Suprapubic skin (tissue), 4 donors: ENCODE measurements around the gene GLCCI1. TPM values are rescaled to one million over a fixed set of nuclear protein-coding genes. Genes with fewer than 3 reads are reported as not detected.

Experiments used
- DNase-seq, 2 donors: peaks; one replicate each; pipeline ENCODE4 v3.0.0-alpha.2; 2019; ENCODE audit warnings: low spot score in 2 of 2
- H3K27ac ChIP-seq: fragments of 200-600 bp; sonication (generic); one replicate; pipeline ENCODE4 v1.5.1; 2019
- H3K27me3 ChIP-seq: fragments of 200-600 bp; sonication (generic); one replicate; pipeline ENCODE4 v1.5.1; 2019
- H3K36me3 ChIP-seq: fragments of 200-600 bp; sonication (generic); one replicate; pipeline ENCODE4 v1.5.1; 2019
- H3K4me1 ChIP-seq: fragments of 200-600 bp; sonication (generic); one replicate; pipeline ENCODE4 v1.5.1; 2019
- H3K4me3 ChIP-seq: fragments of 200-600 bp; sonication (generic); one replicate; pipeline ENCODE4 v1.5.1; 2019; ENCODE audit warnings: mild to moderate bottlenecking
- H3K9me3 ChIP-seq: fragments of 200-600 bp; sonication (generic); one replicate; pipeline ENCODE4 v1.5.1; 2019
- CTCF ChIP-seq, 2 donors: fragments of 200-600 bp in 1 of 2; fragments of 450-650 bp in 1 of 2; sonication (generic) in 1 of 2; IDR thresholded peaks; one replicate each; pipeline ENCODE4 v1.5.1; 2016 to 2019; ENCODE audit warnings: antibody characterized with exemption in 2 of 2, mild to moderate bottlenecking in 1 of 2, moderate library complexity in 1 of 2
- EP300 ChIP-seq: sonication (generic); formaldehyde crosslinking; IDR thresholded peaks from one replicate; pipeline ENCODE4 v1.6.1; 2017; ENCODE audit warnings: antibody characterized with exemption
- POLR2A ChIP-seq, 2 donors: fragments of 450-650 bp; IDR thresholded peaks; one replicate each; pipeline ENCODE4 v1.6.1; 2017; ENCODE audit warnings: antibody characterized with exemption in 2 of 2, mild to moderate bottlenecking in 2 of 2, moderate library complexity in 2 of 2
- POLR2AphosphoS5 ChIP-seq, 3 donors: sonication (generic); formaldehyde crosslinking; IDR thresholded peaks; one replicate each; pipeline ENCODE4 v1.6.1; 2017; ENCODE audit warnings: antibody characterized with exemption in 3 of 3
- WGBS: methylation state at CpG from one replicate; pipeline ENCODE4 v1.1.5; 2018; 5-methylcytosine and 5-hydroxymethylcytosine counted together
- total RNA-seq, 4 donors: library from RNA; depleted of rRNA; stranded (reverse); fragments of >200 nt; gene quantifications; one replicate each; pipeline ENCODE4 v1.1.0, GENCODE V29; 2016

The GLCCI1 gene
- total RNA-seq, 4 donors from 2014 or later: 17.1 to 37.7 (median 23.6) TPM

GRCh38 chr7:7959979-7960670 lies 8.5 kb upstream of the GLCCI1 start:
- H3K4me3 ChIP-seq: no peak overlapping the region
- no peak overlapping the region for H3K27ac ChIP-seq
- no peaks in the 10 kb centered on the region for H3K36me3 ChIP-seq
- WGBS: 91% methylated on average over 4 of the region's 4 CpGs
- TF ChIP-seq EP300: no peak
- TF ChIP-seq POLR2AphosphoS5 (IDR thresholded peaks at IDR 0.05): no peak
- TF ChIP-seq CTCF (IDR thresholded peaks at IDR 0.05): no peak
- no peak for TF ChIP-seq POLR2A (IDR thresholded peaks at IDR 0.05)
- H3K27me3 ChIP-seq: no peaks in the 10 kb centered on the region
- no peaks in the 10 kb centered on the region for H3K9me3 ChIP-seq
- no peaks in the 10 kb centered on the region for H3K4me1 ChIP-seq
- no peak for DNase-seq

- Histone ChIP-seq H3K4me1 (no peaks in the 10 kb centered on the region), H3K36me3 (no peaks in the 10 kb centered on the region), H3K4me3 (no peak overlapping the region), H3K27me3 (no peaks in the 10 kb centered on the region), H3K9me3 (no peaks in the 10 kb centered on the region), H3K27ac (no peak overlapping the region)
- TF ChIP-seq POLR2AphosphoS5 (IDR thresholded peaks at IDR 0.05) (no peak), POLR2A (IDR thresholded peaks at IDR 0.05) (no peak), EP300 (no peak), CTCF (IDR thresholded peaks at IDR 0.05) (no peak)
- no peak for DNase-seq
- WGBS: 83% methylated on average over 3 of the region's 3 CpGs
These were observed 5.7 kb upstream of the GLCCI1 start for GRCh38 chr7:7962851-7963250.

GRCh38 chr7:7964250-7964649 lies 4.3 kb upstream of the GLCCI1 start:
- no peak overlapping the region for H3K27ac ChIP-seq
- H3K9me3 ChIP-seq: no peaks in the 10 kb centered on the region
- no peaks in the 10 kb centered on the region for H3K27me3 ChIP-seq
- TF ChIP-seq POLR2AphosphoS5 (IDR thresholded peaks at IDR 0.05) (no peak), POLR2A (IDR thresholded peaks at IDR 0.05) (no peak), CTCF (IDR thresholded peaks at IDR 0.05) (no peak), EP300 (no peak)
- no peaks in the 10 kb centered on the region for H3K36me3 ChIP-seq
- H3K4me3 ChIP-seq: no peak overlapping the region
- DNase-seq: no peak
- 89% methylated on average over 2 of the region's 2 CpGs for WGBS
- H3K4me1 ChIP-seq: no peaks in the 10 kb centered on the region

GRCh38 chr7:7964691-7965090 lies 3.9 kb upstream of the GLCCI1 start:
- Histone ChIP-seq H3K4me3 (no peak overlapping the region), H3K36me3 (no peaks in the 10 kb centered on the region), H3K9me3 (no peaks in the 10 kb centered on the region), H3K27me3 (no peaks in the 10 kb centered on the region), H3K4me1 (no peaks in the 10 kb centered on the region), H3K27ac (no peak overlapping the region)
- WGBS: 99% methylated on average over 2 of the region's 2 CpGs
- no peak for DNase-seq
- no peak for TF ChIP-seq EP300
- TF ChIP-seq POLR2AphosphoS5 (IDR thresholded peaks at IDR 0.05): no peak

GRCh38 chr7:7965301-7965700 lies 3.3 kb upstream of the GLCCI1 start:
- Histone ChIP-seq H3K4me1 (peaks cover 2% of the 10 kb centered on the region), H3K27ac (no peak overlapping the region), H3K4me3 (no peak overlapping the region), H3K36me3 (no peaks in the 10 kb centered on the region), H3K27me3 (no peaks in the 10 kb centered on the region), H3K9me3 (no peaks in the 10 kb centered on the region)
- DNase-seq: no peak
- 92% methylated on average over 1 of the region's 1 CpG for WGBS
- no peak for TF ChIP-seq EP300
- no peak for TF ChIP-seq CTCF (IDR thresholded peaks at IDR 0.05)
- TF ChIP-seq POLR2AphosphoS5 (IDR thresholded peaks at IDR 0.05): no peak
- no peak for TF ChIP-seq POLR2A (IDR thresholded peaks at IDR 0.05)
